HL-60 (cell line): ENCODE data around the gene SNAP91.

ENCODE experiments used
- DNase-seq, 2 experiments: peaks; one replicate each; pipeline ENCODE4 v3.0.0-alpha.2; 2010 to 2020; ENCODE audit warnings: low read depth in 1 of 2, low spot score in 1 of 2
- H3K27ac ChIP-seq: fragments of 250-450 bp; sonication (Bioruptor Pico); replicated peaks from 2 replicates; pipeline ENCODE4 v1.5.1; 2020; ENCODE audit warnings: mild to moderate bottlenecking, moderate library complexity
- H3K27me3 ChIP-seq: fragments of 250-450 bp; sonication (Bioruptor Pico); 2 replicates; pipeline ENCODE4 v1.5.1; 2021; ENCODE audit warnings: mild to moderate bottlenecking, moderate library complexity; ENCODE audit not compliant: insufficient read depth, poor library complexity, severe bottlenecking
- H3K4me3 ChIP-seq: replicated peaks from 2 replicates; pipeline ENCODE4 v1.5.1; 2011; ENCODE audit warnings: mild to moderate bottlenecking, control low read depth, low read length; ENCODE audit not compliant: insufficient read depth
- CTCF ChIP-seq: IDR thresholded peaks from one replicate; pipeline ENCODE4 v1.5.1; 2011; ENCODE audit warnings: low read length, control low read depth, inconsistent platforms; ENCODE audit not compliant: insufficient read depth
- GABPA ChIP-seq: IDR thresholded peaks from 2 replicates; pipeline ENCODE4 v1.6.1; 2012; ENCODE audit warnings: low read depth
- POLR2AphosphoS5 ChIP-seq: IDR thresholded peaks from 2 replicates; pipeline ENCODE4 v1.6.1; 2012; ENCODE audit warnings: low read depth
- REST ChIP-seq: IDR thresholded peaks from 2 replicates; pipeline ENCODE4 v1.6.1; 2012; ENCODE audit warnings: low read depth; ENCODE audit not compliant: insufficient replicate concordance
- SPI1 ChIP-seq: IDR thresholded peaks from 2 replicates; pipeline ENCODE4 v1.6.1; 2012; ENCODE audit warnings: low read depth, mild to moderate bottlenecking, borderline replicate concordance

The SNAP91 gene

GRCh38 chr6:83711958-83712357 lies 3.1 kb upstream of the SNAP91 start:
- DNase-seq, result no peak
- Histone ChIP-seq H3K27ac (no peak overlapping the region), H3K27me3 (peaks cover 28% of the 10 kb centered on the region), H3K4me3 (no peak overlapping the region)
- TF ChIP-seq GABPA (no peak), POLR2AphosphoS5 (no peak), SPI1 (no peak), REST (no peak), CTCF (no peak)

- TF ChIP-seq REST (no peak), SPI1 (no peak), POLR2AphosphoS5 (no peak), CTCF (no peak), GABPA (no peak)
- Histone ChIP-seq H3K27me3 (peaks cover 40% of the 10 kb centered on the region), H3K4me3 (no peak overlapping the region), H3K27ac (no peak overlapping the region)
- DNase-seq, result no peak
Measured at GRCh38 chr6:83709748-83710050, 798 bp upstream of the SNAP91 start.

GRCh38 chr6:83708546-83708969 lies 343 bp downstream of the SNAP91 start:
- TF ChIP-seq POLR2AphosphoS5 (no peak), SPI1 (no peak)
- H3K27ac ChIP-seq, result no peak overlapping the region
- no peak for DNase-seq

GRCh38 chr6:83707829-83708545 lies 914 bp downstream of the SNAP91 start:
- no peak for DNase-seq
- peaks cover 40% of the 10 kb centered on the region for H3K27me3 ChIP-seq
- no peak overlapping the region for H3K4me3 ChIP-seq
- no peak for TF ChIP-seq SPI1
- TF ChIP-seq GABPA, result no peak
- TF ChIP-seq POLR2AphosphoS5, result no peak
- H3K27ac ChIP-seq, result no peak overlapping the region

More at GRCh38 chr6:83708546-83708969, 343 bp downstream of the SNAP91 start:
- H3K27me3 ChIP-seq, result peaks cover 40% of the 10 kb centered on the region
- 0 out of 2 replicates have a peak overlapping the region, but pooled peaks have one; percentile 2 for H3K4me3 ChIP-seq

- H3K4me3 ChIP-seq, result no peak overlapping the region
- no peak overlapping the region for H3K27ac ChIP-seq
- TF ChIP-seq CTCF (no peak), POLR2AphosphoS5 (no peak), GABPA (no peak), REST (no peak), SPI1 (no peak)
- peaks cover 24% of the 10 kb centered on the region for H3K27me3 ChIP-seq
- no peak for DNase-seq
Measured at GRCh38 chr6:83702749-83703148, 6.2 kb downstream of the SNAP91 start.
